AG08395 (cell line): ENCODE results near the gene ESRRA.
"Not testable (repeated sequence)": the region's sequence is repeated elsewhere in the genome, so short reads cannot be mapped to it uniquely, and the experiment has no call there.

Experiments
- DNase-seq: peaks from one replicate; pipeline ENCODE4 v3.0.0; 2012; ENCODE audit warnings: mixed read lengths, low spot score

The ESRRA gene

DNA sequence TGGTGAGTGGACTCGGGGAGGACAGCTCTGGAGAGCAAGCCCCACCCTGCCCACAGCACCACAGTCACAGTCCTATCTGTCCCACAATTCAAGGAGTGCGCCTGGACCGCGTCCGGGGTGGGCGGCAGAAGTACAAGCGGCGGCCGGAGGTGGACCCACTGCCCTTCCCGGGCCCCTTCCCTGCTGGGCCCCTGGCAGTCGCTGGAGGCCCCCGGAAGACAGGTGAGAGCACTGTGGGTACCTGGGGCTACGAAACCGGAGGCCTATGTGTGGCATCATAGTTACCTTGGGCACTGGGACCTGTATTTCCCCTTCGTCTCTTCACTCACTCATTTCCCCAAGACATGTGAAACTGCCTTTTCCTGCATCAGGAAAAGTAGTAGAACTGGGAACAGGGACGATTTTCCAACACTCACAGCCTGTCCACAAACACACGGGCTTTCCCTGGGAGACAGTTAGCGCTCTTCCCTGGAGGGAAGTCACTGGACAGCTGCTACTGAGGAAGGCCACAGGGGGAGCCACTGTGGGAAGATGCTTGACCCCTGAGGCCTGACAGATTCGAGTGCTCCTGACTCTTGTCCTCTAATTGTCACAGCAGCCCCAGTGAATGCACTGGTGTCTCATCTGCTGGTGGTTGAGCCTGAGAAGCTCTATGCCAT is 9.0 kb downstream of the ESRRA start:
- no peak for DNase-seq

DNA sequence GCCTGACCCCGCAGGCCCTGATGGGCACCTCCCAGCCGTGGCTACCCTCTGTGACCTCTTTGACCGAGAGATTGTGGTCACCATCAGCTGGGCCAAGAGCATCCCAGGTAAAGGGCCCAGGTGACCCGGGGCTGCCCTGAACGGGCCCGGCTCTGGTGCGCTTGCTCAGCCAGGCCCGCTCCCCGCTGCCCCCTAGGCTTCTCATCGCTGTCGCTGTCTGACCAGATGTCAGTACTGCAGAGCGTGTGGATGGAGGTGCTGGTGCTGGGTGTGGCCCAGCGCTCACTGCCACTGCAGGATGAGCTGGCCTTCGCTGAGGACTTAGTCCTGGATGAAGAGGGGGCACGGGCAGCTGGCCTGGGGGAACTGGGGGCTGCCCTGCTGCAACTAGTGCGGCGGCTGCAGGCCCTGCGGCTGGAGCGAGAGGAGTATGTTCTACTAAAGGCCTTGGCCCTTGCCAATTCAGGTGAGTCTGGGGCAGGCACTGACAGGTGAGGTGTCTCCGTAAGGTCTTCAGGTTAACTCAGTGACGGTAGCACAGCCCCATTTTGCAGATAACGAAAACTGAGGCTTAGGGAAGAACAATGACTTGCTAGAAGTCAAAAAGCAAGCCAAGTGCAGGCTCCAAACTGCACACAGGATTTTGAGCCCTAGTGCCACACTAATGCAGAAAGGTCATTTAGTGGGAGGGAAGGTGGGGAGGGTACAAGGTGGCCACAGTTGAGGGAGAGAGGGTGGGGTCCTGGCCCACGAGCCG is 9.7 kb downstream of the ESRRA start:
- no peak for DNase-seq

DNA sequence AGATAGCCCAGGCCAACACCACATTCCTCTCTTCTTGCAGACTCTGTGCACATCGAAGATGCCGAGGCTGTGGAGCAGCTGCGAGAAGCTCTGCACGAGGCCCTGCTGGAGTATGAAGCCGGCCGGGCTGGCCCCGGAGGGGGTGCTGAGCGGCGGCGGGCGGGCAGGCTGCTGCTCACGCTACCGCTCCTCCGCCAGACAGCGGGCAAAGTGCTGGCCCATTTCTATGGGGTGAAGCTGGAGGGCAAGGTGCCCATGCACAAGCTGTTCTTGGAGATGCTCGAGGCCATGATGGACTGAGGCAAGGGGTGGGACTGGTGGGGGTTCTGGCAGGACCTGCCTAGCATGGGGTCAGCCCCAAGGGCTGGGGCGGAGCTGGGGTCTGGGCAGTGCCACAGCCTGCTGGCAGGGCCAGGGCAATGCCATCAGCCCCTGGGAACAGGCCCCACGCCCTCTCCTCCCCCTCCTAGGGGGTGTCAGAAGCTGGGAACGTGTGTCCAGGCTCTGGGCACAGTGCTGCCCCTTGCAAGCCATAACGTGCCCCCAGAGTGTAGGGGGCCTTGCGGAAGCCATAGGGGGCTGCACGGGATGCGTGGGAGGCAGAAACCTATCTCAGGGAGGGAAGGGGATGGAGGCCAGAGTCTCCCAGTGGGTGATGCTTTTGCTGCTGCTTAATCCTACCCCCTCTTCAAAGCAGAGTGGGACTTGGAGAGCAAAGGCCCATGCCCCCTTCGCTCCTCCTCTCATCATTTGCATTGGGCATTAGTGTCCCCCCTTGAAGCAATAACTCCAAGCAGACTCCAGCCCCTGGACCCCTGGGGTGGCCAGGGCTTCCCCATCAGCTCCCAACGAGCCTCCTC is 10.6 kb downstream of the ESRRA start:
- not testable (repeated sequence) for DNase-seq

DNA sequence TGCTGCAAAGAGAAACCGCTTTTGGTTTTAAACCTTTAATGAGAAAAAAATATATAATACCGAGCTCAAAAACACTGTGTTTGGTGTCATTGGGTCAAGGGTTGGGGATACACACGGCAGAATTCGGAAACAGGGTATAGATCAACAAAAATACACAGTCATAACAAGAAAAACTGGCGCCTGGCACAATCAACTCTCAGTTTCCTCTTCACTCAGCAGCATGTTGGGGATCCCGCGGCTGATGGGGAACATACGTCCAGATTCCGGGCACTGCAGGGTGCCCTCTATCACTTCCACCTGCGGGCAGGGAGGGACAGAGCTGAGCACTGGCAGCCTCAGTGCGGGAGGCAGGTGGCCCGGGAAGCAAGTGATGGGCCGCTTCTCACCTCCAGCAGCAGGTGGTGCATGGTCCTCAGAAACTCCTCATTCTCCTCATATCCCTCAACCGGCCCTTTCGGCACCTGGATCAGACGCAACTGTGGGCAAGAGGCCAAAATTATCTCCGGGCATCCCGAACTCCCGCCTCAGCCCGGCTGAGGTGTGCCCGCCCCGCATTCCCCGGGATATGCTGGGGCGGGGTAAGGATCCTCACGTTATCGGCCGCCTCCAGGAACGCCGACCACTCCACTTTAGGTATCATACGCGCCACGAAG is 11.5 kb downstream of the ESRRA start:
- no peak for DNase-seq

DNA sequence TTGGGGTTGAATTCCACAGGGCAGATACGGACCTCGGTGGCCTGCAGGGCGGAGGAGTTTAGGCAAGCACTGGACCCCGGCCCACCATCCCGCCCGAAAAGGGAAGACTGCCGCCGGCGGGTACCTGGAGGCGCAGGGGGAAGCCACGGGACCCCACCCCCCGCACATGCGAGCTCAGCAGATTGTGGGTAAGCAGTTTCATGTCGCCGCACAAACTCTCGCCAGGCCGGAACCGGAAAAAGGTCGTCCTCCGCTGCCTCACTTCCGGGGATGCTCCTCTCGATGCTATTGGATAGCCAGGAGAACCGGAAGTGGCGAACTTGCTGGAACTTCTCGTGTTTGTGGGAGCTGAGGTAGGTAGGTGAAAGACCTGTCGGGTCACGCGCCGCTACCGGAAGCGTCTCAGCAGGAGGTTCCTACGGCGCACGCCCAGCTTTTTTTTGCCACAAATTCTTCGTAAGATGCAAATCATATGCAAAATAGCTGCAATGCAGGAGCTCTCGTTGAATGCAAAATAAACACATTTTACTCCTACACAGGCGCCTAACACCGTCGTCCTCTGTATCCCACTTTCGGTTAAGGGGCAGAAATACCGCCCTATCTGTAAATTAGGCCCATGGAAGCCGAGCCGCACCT is 12.1 kb downstream of the ESRRA start, which contains the start of gene TRMT112:
TSS of gene TRMT112 (minus strand) at position 235 of the 636 bp plus-strand sequence. CDS start at position 202, 33 bp downstream.
- peak; percentile 90 for DNase-seq

DNA sequence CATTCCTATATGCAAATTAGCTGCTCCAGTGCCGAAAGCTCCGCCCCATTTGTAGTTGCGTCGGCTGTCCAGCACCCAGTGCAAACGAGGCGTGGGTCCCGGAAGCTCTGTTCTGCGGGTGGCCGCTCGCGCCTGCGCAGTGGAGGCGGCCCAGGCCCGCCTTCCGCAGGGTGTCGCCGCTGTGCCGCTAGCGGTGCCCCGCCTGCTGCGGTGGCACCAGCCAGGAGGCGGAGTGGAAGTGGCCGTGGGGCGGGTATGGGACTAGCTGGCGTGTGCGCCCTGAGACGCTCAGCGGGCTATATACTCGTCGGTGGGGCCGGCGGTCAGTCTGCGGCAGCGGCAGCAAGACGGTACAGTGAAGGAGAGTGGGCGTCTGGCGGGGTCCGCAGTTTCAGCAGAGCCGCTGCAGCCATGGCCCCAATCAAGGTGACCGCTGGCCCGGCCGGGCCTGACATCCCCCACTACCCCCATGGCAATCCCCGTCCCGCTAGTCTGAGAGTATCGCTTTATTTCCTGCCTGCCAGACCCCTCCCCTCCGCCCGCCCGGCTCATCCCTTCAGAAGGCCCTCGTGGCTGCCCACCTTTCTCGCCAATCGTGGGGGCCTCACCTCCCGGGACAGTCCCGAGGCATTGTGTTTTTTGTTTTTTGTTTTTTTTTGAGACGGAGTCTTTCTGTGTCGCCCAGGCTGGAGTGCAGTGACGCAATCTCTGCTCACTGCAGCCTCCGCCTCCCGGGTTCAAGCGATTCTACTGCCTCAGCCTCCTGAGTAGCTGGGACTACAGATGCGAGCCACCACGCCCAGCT is 12.8 kb downstream of the ESRRA start, which contains the start of gene PRDX5:
TSS of gene PRDX5 (plus strand) at position 161 of the 805 bp plus-strand sequence. CDS start at position 256, 95 bp downstream.
- DNase-seq = peak; percentile 98

DNA sequence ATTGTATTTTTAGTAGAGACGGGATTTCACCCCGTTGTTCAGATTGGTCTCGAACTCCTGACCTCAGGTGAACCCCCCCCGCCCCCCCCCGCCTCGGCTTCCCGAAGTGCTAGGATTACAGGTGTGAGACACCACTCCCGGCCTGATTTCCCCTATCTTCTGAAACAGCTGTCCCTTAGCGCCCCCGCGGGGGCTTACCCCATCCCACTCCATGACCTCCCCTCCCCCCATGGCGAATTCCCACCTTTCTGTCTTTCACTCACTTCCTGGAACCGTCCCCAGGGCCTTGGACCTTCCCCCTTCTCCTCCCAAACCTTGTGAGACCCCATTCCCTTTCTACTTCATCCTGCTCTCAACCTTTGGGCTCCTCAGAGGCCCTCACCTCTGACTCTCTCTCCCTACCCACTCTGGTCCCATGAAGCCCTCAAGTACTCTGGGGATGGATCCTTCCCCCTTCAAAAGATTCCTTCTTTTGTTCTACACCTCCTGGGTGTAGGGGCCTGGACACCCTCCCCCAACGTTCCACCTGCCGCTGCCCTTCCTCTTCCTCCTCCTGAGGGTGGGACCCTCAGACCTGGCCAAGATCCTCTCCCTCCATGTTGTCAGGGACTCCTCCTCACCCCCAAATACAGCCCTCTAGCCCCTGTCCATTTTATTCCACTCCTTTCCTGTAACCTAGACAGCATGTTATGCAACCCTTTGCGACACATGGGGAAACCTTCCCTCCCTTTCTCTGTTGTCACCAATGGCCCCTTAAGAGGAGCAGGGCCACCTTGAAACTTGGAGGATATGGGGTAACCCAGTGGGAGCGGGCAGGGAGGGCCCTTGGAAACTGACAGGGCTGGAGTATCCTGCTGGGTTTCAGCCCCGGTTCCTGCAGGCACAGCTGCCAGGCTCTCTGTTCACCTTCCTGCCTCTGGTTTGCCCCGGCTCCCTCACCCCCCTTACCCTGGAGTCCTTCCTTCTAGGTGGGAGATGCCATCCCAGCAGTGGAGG is 13.7 kb downstream of the ESRRA start:
- no peak for DNase-seq

DNA sequence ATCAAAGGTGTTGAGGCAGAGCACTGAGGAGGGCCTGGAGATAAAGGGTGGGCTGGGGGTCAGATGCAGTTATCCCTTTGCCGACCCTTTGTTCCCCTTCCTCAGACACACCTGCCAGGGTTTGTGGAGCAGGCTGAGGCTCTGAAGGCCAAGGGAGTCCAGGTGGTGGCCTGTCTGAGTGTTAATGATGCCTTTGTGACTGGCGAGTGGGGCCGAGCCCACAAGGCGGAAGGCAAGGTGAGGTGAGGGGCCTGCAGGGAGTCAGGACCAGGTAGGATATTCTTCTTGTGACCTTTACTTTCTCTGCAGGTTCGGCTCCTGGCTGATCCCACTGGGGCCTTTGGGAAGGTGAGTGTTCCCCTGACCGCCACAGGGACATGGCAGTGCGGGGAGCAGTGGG is 15.2 kb downstream of the ESRRA start:
- DNase-seq = no peak

DNA sequence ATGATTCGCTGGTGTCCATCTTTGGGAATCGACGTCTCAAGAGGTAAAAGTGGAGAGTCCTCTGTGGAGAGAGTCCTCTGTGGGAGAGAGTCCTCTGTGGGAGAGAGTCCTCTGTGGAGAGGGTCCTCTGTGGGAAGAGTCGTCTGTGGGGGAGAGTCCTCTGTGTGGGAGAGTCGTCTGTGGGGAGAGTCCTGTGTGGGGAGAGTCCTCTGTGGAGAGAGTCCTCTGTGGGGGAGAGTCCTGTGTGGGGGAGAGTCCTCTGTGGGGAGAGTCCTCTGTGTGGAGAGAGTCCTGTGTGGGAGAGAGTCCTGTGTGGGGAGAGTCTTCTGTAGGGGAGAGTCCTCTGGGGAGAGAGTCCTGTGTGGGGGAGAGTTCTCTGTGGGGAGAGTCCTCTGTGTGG is 15.7 kb downstream of the ESRRA start:
- DNase-seq = no peak

DNA sequence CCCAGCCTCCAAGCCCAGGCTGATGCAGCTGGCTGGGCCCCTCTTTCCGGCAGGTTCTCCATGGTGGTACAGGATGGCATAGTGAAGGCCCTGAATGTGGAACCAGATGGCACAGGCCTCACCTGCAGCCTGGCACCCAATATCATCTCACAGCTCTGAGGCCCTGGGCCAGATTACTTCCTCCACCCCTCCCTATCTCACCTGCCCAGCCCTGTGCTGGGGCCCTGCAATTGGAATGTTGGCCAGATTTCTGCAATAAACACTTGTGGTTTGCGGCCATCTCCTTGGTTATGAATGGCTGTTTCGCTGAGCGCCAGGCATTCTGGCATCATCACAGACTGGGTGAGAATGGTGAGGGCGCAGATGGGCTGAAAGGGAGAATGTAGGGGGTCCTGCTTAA is 16.2 kb downstream of the ESRRA start:
- no peak for DNase-seq

DNA sequence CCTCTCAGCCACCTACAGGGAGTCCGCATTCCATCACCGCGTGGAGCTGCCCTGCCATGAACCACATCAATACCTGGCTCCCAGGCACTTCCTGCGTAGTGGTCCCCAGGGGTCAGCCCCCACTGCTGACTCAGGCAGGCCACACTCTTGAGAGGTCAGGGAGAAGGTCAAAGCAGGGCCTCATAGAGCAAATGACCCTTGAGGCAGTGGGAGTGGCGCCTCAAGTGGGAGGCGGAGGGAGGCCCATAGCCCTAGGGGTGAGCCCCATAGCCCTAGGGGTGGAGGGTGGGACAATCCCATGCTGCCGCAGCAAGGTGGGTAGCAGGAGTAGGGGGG is 17.6 kb downstream of the ESRRA start:
- no peak for DNase-seq

DNA sequence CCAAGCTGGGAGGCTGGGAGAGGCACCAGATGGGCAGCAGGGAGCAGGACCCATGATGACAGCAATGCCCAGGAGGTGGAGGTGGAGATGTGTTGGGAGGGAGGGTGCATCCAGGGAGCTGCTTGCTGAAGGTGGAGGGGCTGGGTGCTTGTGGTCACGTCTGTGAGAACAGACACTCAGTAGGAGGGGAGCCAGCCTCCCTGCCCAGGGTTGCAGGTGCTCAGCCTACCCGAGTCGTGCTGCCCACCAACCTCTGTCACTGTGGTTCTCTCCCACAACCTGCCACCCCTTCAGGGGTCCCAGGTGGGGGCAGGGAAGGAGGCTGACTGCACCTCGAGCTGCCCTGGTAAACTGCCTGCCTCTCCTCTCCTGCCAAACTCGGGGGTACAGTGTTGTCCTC is 18.0 kb downstream of the ESRRA start:
- no peak for DNase-seq

DNA sequence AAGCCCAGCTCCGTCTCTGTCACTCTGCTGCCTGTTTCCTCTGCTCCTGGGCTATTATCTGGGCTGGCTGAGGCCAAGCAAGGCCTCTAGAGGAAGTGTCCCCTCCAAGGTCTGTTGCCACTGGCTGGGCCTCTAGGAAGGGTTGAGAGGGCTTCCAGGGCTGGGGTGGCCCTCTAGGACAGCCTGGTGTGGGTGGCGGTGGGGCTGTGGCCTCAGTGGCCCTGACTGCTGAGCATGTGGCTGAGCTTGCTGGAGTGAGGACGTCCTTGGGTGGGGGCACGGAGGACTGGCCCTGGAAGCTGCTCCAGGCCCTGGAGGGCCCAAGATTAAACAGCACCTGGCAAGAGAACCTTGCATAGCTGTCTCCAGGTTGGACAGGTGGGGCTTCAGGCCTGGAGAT is 18.7 kb downstream of the ESRRA start:
- DNase-seq = not testable (repeated sequence)

DNA sequence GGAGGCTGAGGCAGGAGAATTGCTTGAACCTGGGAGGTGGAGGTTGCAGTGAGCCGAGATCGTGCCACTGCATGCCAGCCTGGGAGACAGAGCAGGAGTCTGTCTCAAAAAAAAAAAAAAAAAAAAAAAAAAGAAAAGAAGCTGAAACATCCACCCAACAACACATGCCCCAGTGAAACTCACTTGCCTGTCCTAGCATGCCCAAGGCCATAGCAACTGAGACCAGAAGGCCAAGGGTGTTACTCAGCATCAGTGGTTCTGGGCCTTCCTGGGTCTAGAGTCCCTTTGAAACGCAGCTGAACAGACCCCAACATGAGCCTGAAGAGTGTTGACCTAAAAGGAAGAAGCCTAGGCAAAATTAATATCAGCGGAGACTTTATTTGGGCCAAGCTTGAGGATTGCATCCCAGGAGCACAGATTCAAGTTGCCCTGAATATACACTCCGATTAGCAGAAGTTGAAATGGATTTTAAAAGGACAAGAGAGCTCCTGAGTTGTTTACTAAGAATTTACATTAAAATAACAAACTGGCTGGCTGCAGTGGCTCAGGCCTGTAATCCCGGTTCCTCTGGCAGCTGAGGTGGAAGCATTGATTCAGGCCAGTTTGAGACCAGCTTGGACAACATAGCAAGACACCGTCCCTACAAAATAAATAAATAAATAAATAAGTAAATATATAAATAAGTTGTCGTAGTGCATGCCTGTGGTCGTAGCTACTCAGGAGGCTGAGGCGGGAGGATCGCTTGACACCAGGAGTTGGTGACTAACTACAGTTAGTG is 19.6 kb downstream of the ESRRA start:
- DNase-seq = no peak

DNA sequence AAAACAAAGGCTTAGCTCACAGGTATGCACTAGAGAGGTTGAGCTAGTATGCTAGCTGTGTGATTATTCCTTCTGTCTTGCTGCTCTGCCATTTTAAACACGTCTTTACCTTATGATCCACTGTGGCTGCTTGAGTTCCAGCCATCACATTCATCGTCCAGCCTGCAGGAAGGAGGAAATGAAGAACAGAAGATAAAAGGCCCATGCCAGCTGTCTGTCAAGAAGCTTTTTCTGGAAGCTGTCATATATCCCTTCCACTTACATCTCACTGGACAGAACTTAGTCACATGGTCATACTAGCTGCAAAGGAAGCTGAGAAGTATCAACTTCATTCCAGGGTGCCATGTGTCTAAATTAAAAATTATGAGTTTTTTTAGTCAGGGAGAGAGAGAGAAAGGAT is 22.1 kb downstream of the ESRRA start:
- DNase-seq = no peak

DNA sequence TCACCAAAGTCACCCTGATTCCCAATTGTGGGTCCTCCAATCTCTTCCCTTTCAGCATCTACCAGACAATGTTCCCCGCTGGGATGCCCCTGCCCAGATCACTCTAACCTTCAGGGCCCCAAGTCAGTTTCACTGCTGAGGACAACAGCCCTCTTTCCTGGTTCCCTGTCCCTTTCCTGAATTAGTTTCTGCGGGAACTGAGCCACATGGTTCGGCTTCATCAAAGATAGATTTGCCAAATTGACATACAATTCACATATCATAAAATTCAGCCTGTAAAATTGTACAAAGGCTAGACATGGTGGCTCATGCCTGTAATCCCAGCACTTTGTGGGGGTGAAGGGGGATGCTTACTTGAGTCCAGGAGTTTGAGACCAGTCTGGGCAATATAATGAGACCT is 22.7 kb downstream of the ESRRA start:
- no peak for DNase-seq

DNA sequence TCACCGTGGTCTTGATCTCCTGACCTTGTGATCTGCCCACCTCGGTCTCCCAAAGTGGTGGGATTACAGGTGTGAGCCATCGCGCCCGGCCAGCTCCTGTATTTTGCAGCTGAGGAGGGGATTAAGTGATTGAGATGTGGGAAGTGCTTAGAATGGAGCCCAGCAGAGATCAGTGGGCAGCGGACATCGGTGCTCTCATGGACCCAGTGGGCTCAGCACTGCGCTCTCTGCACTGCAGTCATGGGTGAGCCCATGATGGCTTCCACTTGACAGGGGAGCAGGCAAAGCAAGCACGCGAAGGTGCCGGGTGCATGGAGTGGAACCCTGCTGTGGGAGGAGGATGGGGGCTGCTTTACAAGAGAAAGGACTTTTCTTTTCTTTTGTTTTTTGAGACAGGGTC is 25.6 kb downstream of the ESRRA start:
- no peak for DNase-seq

DNA sequence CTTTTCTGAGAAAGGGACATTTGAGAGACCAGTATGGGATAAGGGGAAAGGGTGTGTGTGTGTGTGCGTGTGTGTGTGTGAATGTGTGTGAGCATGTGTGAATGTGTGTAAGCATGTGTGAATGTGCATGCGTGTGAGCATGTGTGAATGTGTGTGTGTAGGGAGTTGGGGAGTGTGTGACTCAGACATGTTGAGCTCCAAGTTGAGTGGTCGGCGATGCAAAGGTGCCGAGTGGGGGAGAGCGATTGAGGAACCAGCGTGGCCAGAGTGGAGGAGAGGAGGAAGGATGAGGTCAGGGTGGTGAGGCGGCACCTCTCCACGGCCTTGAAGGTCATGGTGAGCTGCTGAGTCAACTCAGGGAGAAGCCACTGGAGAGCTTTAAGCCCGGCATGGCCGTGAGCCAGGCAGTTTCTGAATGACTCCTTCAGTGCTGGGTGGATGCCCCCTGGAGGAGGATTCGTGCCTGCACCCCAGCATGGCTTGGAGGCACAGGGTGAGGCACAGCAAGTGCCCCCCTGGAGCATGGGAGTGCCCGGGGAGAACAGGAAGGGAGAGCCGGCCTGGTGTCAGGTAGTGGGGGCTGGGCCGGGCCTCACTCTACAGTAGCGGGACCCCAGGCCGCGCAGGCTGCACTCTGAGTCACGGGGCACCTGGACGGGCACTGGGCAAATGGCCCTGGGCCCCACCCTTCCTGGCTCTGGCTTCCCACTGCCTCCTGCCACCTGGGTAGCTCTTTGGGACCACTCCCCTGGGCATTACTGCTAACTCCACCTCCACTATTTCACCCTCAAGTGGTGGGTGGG is 26.4 kb downstream of the ESRRA start:
- peak; percentile 93 for DNase-seq
